ENCODE measurements around the gene GPC6. TPM values are rescaled to one million over a fixed set of nuclear protein-coding genes. Genes with fewer than 3 reads are reported as not detected.

The GPC6 gene
- total RNA-seq, 1 donor from 2014 or later: 42.9 TPM

DNA sequence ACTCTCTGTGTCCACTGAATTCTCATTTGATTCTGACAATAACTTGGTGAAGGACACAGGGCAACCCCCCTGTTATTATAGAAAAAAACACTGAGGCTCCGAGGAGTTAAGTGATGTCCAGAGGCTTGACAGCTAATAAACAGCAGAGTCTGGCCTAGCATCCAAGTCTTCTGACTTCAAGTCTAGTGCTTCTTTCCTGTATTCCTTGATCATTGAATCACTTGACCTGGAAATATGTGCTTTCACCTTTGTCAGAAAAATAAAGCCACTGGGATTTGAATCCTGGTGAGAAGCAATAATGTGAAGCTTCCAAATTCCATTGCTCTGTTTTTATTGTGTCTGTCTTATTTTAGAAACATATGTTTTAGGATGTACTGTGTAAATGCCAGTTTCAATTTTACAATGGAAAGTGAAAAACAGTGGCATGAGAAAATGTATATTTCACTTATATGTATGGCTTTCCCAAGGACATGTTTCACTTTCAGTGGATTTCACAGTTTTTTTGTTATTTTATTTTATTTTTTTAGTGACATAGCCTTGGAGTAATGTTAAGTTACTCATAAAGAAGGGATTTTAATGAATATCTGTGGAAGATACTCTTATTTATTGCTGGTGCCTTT is 190.2 kb downstream of the GPC6 start:
- H3K27me3 Mint-ChIP-seq (ENCODE audit: insufficient read depth, low read depth): peaks cover 2% of the 10 kb centered on the region
- Histone ChIP-seq H3K9me3 (ENCODE audit: low read depth) (no peaks in the 10 kb centered on the region), H3K27me3 (no peaks in the 10 kb centered on the region), H3K36me3 (no peaks in the 10 kb centered on the region), H3K79me2 (ENCODE audit: low read depth) (no peaks in the 10 kb centered on the region), H2AFZ (replicated peaks) (no peak overlapping the region), H4K20me1 (ENCODE audit: low read depth) (no peaks in the 10 kb centered on the region), H3K4me2 (no peak overlapping the region), H3K4me1 (peaks cover 6% of the 10 kb centered on the region), H3F3A (ENCODE audit: low read depth) (peaks cover 15% of the 10 kb centered on the region), H3K9ac (no peak overlapping the region), H3K27ac (no peak overlapping the region), H3K4me3 (no peak overlapping the region)
- peaks cover 14% of the 10 kb centered on the region for H3K4me1 Mint-ChIP-seq
- H3K9me3 Mint-ChIP-seq: peaks cover 2% of the 10 kb centered on the region
- no peak overlapping the region for H3K4me3 Mint-ChIP-seq
- no peak for DNase-seq (ENCODE audit: low spot score)
- no peaks in the 10 kb centered on the region for H3K36me3 Mint-ChIP-seq
- H3K27ac Mint-ChIP-seq: no peak overlapping the region
- no peak for TF ChIP-seq EZH2phosphoT487 (IDR thresholded peaks at IDR 0.05)
- TF ChIP-seq EZH2 (IDR thresholded peaks at IDR 0.05): no peak
- no peak for TF ChIP-seq CTCF (IDR thresholded peaks at IDR 0.05)

DNA sequence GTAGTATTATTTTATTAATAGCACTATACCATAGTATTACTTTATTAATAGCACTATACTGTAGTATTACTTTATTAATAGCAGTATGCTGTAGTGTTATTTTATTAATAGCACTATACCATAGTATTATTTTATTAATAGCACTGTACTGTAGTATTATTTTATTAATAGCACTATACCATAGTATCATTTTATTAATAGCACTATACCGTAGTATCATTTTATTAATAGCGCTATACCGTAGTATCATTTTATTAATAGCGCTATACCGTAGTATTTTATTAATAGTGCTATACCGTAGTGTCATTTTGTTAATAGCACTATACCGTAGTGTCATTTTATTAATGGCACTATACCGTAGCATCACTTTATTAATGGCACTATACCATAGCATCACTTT is 191.8 kb downstream of the GPC6 start:
- Mint-ChIP-seq H3K4me3 (no peak overlapping the region), H3K27ac (no peak overlapping the region), H3K4me1 (peaks cover 14% of the 10 kb centered on the region), H3K36me3 (no peaks in the 10 kb centered on the region), H3K27me3 (ENCODE audit: insufficient read depth, low read depth) (no peaks in the 10 kb centered on the region), H3K9me3 (peaks cover 2% of the 10 kb centered on the region)
- H3K9ac ChIP-seq: no peak overlapping the region
- DNase-seq (ENCODE audit: low spot score): no peak
- H3K4me3 ChIP-seq: no peak overlapping the region
- H3K79me2 ChIP-seq (ENCODE audit: low read depth): no peaks in the 10 kb centered on the region
- no peak overlapping the region for H3K4me2 ChIP-seq
- H3K27me3 ChIP-seq: no peaks in the 10 kb centered on the region
- TF ChIP-seq CTCF (IDR thresholded peaks at IDR 0.05) (no peak), EZH2 (IDR thresholded peaks at IDR 0.05) (no peak), EZH2phosphoT487 (IDR thresholded peaks at IDR 0.05) (no peak)
- no peaks in the 10 kb centered on the region for H3K36me3 ChIP-seq
- H3K27ac ChIP-seq: no peak overlapping the region
- peaks cover 15% of the 10 kb centered on the region for H3F3A ChIP-seq (ENCODE audit: low read depth)
- H2AFZ ChIP-seq (replicated peaks): no peak overlapping the region
- H3K9me3 ChIP-seq (ENCODE audit: low read depth): no peaks in the 10 kb centered on the region
- no peaks in the 10 kb centered on the region for H4K20me1 ChIP-seq (ENCODE audit: low read depth)
- H3K4me1 ChIP-seq: peaks cover 6% of the 10 kb centered on the region

DNA sequence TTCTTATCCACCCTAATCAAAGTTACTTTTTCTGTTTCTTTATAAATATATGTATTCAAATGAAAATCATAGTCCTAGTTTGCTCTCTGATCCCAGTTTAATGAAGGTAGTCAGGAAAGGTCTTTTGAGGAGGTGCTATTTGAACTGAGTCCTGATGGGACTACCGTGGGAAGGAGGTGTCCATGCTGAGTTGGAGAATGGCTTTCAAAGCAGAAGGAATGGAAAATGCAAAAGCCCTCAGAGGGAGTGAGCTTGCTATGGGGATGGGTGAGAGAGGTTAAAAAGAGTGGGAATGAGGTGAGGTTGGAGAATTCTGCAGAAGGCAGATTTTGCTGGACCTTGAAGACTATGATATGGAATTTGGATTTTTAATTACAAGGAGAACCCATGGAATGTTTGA is 193.6 kb downstream of the GPC6 start:
- Mint-ChIP-seq H3K27me3 (ENCODE audit: insufficient read depth, low read depth) (no peaks in the 10 kb centered on the region), H3K36me3 (no peaks in the 10 kb centered on the region), H3K27ac (no peak overlapping the region), H3K4me3 (no peak overlapping the region), H3K4me1 (peaks cover 14% of the 10 kb centered on the region), H3K9me3 (peaks cover 4% of the 10 kb centered on the region)
- Histone ChIP-seq H3F3A (ENCODE audit: low read depth) (peaks cover 15% of the 10 kb centered on the region), H3K79me2 (ENCODE audit: low read depth) (no peaks in the 10 kb centered on the region), H3K27me3 (no peaks in the 10 kb centered on the region), H3K9me3 (ENCODE audit: low read depth) (no peaks in the 10 kb centered on the region), H2AFZ (replicated peaks) (no peak overlapping the region), H3K9ac (no peak overlapping the region), H3K4me1 (peaks cover 6% of the 10 kb centered on the region), H3K27ac (no peak overlapping the region), H3K36me3 (no peaks in the 10 kb centered on the region), H4K20me1 (ENCODE audit: low read depth) (no peaks in the 10 kb centered on the region), H3K4me3 (no peak overlapping the region), H3K4me2 (no peak overlapping the region)
- TF ChIP-seq EZH2 (IDR thresholded peaks at IDR 0.05) (no peak), EZH2phosphoT487 (IDR thresholded peaks at IDR 0.05) (no peak)
- no peak for DNase-seq (ENCODE audit: low spot score)

DNA sequence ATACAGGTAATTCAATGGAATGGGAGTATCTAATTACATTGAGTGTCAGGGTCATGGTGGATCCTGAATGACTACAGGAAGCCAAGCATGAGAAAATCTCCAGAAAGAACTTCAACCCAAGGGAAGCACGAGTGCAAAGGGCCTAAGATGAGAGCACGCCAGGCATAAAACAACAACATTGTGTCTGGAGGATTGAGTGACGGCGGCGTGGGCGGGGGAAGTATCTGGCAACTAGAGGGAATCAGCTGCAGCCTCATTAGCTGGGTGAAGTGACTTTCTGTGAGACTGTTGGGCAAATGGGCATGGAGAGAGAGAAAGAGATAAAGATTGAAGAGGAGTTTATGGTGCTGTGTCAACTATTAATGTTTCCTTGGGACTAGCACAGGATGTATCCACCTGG is 194.3 kb downstream of the GPC6 start:
- H3F3A ChIP-seq (ENCODE audit: low read depth): peaks cover 15% of the 10 kb centered on the region
- no peaks in the 10 kb centered on the region for H3K9me3 ChIP-seq (ENCODE audit: low read depth)
- H3K27me3 Mint-ChIP-seq (ENCODE audit: insufficient read depth, low read depth): no peaks in the 10 kb centered on the region
- H3K4me1 Mint-ChIP-seq: peaks cover 14% of the 10 kb centered on the region
- no peak overlapping the region for H3K27ac ChIP-seq
- H3K9ac ChIP-seq: no peak overlapping the region
- TF ChIP-seq CTCF (IDR thresholded peaks at IDR 0.05) (no peak), EZH2phosphoT487 (IDR thresholded peaks at IDR 0.05) (no peak), EZH2 (IDR thresholded peaks at IDR 0.05) (no peak)
- no peaks in the 10 kb centered on the region for H3K79me2 ChIP-seq (ENCODE audit: low read depth)
- H3K36me3 Mint-ChIP-seq: no peaks in the 10 kb centered on the region
- H3K4me2 ChIP-seq: no peak overlapping the region
- no peak overlapping the region for H3K4me3 Mint-ChIP-seq
- no peaks in the 10 kb centered on the region for H3K36me3 ChIP-seq
- no peak overlapping the region for H3K27ac Mint-ChIP-seq
- peaks cover 6% of the 10 kb centered on the region for H3K4me1 ChIP-seq
- DNase-seq (ENCODE audit: low spot score): no peak
- H3K4me3 ChIP-seq: no peak overlapping the region
- no peak overlapping the region for H2AFZ ChIP-seq (replicated peaks)
- H4K20me1 ChIP-seq (ENCODE audit: low read depth): no peaks in the 10 kb centered on the region
- peaks cover 4% of the 10 kb centered on the region for H3K9me3 Mint-ChIP-seq
- no peaks in the 10 kb centered on the region for H3K27me3 ChIP-seq

Data from neural progenitor cell (in vitro differentiated cells).